Spleen (tissue), 7 donors: ENCODE data around the gene CCIN.

Experiments
- POLR2A ChIP-seq, 3 donors: fragments of 450-650 bp; IDR thresholded peaks; one replicate each; pipeline ENCODE4 v1.5.1; 2017; ENCODE audit warnings: antibody characterized with exemption in 3 of 3, mild to moderate bottlenecking in 1 of 3
- POLR2AphosphoS5 ChIP-seq, 3 donors: sonication (generic); formaldehyde crosslinking; IDR thresholded peaks; one replicate each; pipeline ENCODE4 v1.5.1; 2017; ENCODE audit warnings: antibody characterized with exemption in 3 of 3
- TF ChIP-seq, protein P1 (sequence below), 11 experiments: fragments of 200-600 bp in 7 of 11; fragments of 450-650 bp in 4 of 11; sonication (generic) in 4 of 11; IDR thresholded peaks in 8 of 11; conservative IDR thresholded peaks in 3 of 11; 1 replicate in 7 of 11; 2 replicates in 4 of 11; pipeline versions ENCODE4 v1.4.0 to v1.8.0; 2016 to 2021; ENCODE audit warnings: antibody characterized with exemption in 11 of 11, inconsistent platforms in 4 of 11, mild to moderate bottlenecking in 1 of 11
- donor health status: DM: no; HTN: no; CAD: no; lungs with moderate emphysema.
- donor health status: DM: no; HTN: no; CAD: no.
- donor health status: DM: no; HTN: no; CAD: no.

- TF ChIP-seq, protein P1, sequence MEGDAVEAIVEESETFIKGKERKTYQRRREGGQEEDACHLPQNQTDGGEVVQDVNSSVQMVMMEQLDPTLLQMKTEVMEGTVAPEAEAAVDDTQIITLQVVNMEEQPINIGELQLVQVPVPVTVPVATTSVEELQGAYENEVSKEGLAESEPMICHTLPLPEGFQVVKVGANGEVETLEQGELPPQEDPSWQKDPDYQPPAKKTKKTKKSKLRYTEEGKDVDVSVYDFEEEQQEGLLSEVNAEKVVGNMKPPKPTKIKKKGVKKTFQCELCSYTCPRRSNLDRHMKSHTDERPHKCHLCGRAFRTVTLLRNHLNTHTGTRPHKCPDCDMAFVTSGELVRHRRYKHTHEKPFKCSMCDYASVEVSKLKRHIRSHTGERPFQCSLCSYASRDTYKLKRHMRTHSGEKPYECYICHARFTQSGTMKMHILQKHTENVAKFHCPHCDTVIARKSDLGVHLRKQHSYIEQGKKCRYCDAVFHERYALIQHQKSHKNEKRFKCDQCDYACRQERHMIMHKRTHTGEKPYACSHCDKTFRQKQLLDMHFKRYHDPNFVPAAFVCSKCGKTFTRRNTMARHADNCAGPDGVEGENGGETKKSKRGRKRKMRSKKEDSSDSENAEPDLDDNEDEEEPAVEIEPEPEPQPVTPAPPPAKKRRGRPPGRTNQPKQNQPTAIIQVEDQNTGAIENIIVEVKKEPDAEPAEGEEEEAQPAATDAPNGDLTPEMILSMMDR (IDR thresholded peaks at IDR 0.05 in 8 of 11, conservative IDR thresholded peaks at IDR 0.05 in 3 of 11): no peak
- TF ChIP-seq POLR2A (IDR thresholded peaks at IDR 0.05): no peak
- no peak for TF ChIP-seq POLR2AphosphoS5 (IDR thresholded peaks at IDR 0.05)
These were observed 41.5 kb downstream of the CCIN start for GRCh38 chr9:36210722-36211121.
